ELR (cell line): ENCODE measurements around the gene TMEM178B.
A peak's percentile ranks its signal among the peaks of the same experiment; 100 is the strongest.
"Not testable (repeated sequence)": the region's sequence is repeated elsewhere in the genome, so short reads cannot be mapped to it uniquely, and the experiment has no call there.

ENCODE experiments used
- DNase-seq: peaks from one replicate; pipeline ENCODE4 v3.0.0-alpha.2; 2015; ENCODE audit warnings: low read depth

The TMEM178B gene

DNA sequence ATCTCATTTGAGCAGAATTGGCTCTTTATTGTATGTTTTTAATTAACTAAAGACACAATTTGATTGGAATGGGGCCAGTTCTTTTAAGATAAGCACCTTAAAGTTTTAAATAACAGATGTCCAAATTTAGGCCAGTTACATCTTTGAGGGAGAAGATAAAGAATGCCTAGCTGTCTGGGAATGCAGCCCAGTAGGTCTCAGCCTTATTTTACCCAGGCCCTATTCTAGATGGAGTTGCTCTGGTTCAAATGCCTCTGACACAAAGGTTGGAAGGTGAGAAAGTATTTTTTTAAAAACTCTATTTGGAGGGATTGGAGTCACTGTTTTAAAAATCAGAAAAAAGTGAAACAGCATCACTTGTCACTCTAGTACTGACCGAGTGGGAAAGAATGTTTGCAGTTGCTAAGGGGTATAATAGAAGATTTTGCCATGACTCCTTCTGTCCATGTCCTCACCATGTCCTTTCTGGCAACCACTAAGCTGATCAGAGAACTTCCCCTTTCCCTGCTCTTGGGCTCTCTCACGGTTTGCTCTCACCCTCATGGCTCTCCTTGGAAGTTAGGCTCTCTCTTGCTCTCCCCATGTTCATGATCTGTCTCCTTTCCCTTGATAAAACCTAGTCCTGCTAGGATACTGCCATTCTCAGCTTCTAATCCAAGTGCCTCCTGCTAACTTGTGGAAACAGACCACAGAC, 239.1 kb downstream of the TMEM178B start:
- no peak for DNase-seq

- DNase-seq = no peak
These were observed 240.0 kb downstream of the TMEM178B start for GRCh38 chr7:141313896-141314295.

- no peak for DNase-seq
These were observed 243.2 kb downstream of the TMEM178B start for GRCh38 chr7:141317033-141317585.

DNA sequence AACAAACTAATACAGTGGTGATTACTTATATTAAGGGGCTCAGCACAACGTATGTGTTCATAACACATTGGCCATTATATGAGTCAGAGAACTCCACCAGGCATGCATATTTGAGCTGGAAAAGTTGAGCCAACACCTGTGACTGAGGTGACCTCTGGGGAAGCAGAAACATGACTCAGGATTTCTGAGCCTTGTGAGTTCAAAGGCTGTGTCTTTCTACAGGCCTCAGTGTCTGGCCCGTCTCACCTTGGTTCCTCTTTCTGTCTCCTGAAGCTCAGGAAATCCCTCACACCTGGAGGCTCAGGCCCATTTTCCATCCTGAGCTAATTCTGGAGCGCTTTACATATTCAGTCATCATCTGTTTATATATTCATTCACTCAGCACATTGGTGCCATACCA, 246.4 kb downstream of the TMEM178B start:
- no peak for DNase-seq

GRCh38 chr7:141322383-141322782, 248.5 kb downstream of the TMEM178B start:
- no peak for DNase-seq

DNA sequence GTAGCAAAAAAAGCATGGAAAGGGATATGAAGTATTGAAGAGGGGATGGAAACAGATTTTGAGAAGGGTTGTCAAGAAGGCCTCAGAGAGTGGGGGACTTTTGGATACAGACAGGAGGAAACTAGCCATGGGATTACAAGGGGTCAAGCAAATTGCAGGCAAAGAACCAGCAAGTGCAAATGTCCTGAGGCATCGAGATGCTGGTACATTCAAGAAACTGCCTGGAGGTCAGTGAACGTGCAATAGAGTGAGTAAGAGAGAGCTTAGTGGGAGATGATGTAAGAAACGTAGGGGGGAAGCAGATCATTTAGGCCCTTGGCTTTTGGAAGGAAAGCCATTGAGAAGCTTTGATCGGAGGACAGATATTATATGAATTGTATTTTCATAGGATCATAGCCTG, 250.0 kb downstream of the TMEM178B start:
- no peak for DNase-seq

DNA sequence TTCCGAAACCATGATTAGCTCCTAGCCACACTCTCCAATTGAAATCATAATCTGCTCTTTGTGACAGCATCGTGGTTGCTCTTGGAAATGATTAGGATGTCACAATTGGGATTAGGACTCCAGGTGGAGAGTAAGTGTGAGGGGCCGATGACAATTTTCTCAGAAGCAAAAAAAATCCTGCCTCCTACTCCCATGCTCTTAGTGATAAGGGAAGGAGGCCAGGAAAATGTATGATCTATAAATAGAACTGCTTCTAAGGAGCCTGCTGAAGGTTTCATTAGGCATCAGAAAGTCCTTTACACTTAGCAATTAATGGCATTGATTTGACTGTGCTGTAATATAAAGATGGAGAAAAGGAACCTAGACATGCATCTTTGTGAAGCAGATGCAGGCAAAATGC, 251.0 kb downstream of the TMEM178B start:
- no peak for DNase-seq

- DNase-seq = no peak
These were observed 251.4 kb downstream of the TMEM178B start for GRCh38 chr7:141325275-141325674.

DNA sequence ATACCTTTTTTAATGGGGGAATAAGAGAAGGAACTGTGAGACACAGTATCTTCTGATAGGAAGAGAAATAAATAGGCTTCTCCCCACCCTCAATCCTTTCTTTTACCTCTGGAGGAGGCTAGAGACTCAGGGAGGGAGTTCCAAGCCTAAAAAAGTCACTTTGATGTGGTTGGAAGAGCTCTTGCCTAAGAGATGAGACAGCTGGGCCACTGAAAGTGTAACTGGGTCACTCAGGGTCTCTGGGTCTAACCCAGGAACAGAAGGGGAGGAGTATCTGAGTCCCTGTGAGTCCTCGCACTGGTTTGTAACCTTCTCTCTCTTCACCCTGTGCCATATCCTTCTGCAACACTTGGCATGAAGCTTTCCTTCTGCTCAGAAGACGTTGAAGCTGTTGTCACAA, 254.4 kb downstream of the TMEM178B start:
- no peak for DNase-seq

DNA sequence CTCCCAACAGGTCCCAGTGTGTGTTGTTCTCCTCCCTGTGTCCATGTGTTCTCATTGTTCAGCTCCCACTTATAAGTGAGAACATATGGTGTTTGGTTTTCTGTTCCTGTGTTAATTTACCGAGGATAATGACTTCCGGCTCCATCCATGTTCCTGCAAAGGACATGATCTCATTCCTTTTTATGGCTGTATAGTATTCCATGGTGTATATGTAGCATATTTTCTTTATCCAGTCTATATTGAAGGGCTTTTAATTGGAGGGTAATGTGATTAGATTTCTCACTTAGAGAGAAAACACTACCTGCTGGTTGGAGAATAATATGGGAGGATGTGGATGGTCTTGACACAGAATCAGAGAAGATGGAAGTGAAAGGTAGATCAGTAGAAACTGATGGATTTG, 256.4 kb downstream of the TMEM178B start:
- not testable (repeated sequence) for DNase-seq

GRCh38 chr7:141333459-141333858, 259.6 kb downstream of the TMEM178B start:
- peak; percentile 3 for DNase-seq

DNA sequence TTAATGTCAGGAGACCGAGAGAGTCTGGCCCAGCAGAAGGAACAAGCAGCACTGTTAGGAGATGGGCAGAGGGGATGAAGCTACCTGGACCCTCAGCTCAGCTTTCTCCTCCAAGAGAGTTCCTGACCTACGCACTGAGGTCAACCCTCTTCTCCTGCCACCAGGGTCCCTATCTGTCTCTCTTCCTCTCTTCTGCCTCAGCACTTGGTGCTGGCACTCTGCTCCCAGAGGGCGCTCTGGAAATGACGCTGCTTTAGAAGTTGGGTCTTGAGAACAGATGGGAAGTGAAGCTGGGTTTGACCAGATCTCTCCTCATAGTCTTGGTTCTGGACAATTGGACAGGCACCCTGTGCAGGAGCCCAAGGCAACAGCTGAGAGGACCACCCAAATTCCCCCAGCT, 261.3 kb downstream of the TMEM178B start:
- DNase-seq = no peak

DNA sequence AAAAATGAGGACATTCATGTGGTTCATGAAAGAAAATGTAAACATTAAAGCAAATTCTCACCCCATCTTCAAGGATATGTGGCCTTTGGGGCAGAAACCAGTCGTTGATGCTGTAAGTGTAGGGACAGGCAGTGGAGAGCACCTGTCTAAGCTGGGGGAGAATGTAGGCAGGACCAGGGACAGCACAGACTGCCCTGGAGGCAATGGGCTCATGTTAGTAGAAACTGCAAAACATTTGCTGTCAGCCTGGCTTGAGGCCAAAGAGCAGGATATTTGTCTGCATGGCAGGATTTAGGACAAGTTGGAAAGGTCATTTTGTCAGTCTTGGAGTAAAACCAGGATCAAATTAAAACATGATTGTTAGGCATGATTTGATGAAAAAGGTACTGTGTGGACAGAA, 265.7 kb downstream of the TMEM178B start:
- no peak for DNase-seq

- no peak for DNase-seq
These were observed 267.1 kb downstream of the TMEM178B start for GRCh38 chr7:141340991-141341390.

DNA sequence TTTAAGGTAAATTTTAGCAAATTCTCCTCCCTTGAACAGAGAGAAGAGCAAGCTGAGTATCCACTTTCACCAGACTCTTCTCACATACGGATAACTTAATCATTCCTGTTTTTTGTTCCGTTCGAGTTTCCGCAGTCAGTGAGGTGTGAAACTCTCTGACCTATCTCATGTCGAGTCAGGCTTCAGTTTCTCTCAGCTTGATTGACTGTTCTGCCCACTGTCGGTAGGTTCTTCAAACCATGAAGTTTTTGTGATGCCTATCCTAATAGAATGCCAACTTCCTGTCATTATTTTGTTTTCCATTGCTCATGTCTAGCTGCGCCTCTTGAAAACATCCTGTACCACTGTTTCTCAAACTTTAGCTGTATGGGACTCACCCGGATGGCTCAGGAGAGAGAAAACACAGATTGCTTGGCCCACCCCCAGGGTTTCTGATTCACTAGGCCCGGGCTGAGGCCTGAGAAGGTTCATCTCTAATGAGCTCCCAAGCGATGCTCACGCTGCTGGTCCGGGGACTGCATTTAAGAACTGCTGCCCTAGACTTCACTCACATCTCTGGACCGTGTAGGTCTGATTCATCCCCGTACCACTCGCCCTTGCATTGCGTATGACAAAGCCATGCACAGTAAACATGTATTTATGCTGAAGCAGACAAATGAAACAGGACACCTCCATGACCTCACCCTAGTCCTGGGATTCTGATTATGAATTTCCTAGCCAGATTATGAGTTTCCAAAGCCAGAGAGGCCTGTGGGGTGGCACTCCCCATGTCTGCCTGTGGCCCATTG, 269.0 kb downstream of the TMEM178B start:
- DNase-seq = peak; percentile 3

- no peak for DNase-seq
These were observed 270.5 kb downstream of the TMEM178B start for GRCh38 chr7:141344153-141344935.

- no peak for DNase-seq
These were observed 274.9 kb downstream of the TMEM178B start for GRCh38 chr7:141348728-141349127.

DNA sequence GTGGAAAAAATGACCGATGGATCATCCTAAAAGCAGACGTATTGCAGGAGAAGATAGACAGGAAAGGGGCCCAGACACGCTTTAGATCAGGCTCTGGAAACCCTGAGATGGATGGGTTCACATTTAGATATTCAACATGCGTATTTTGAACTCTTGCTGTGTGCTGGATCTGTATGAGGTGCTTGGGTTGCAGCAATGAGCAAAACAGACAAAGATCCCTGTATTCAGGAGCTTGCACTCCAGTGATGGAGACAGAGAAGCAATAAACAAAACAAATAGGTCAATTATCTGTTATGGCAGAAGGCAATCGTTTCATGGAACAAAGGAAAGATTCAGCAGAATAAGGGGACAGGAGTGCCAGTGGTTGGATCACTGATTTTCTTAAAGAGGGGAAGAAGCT, 275.5 kb downstream of the TMEM178B start:
- no peak for DNase-seq

- DNase-seq = no peak
These were observed 275.9 kb downstream of the TMEM178B start for GRCh38 chr7:141349804-141350203.

DNA sequence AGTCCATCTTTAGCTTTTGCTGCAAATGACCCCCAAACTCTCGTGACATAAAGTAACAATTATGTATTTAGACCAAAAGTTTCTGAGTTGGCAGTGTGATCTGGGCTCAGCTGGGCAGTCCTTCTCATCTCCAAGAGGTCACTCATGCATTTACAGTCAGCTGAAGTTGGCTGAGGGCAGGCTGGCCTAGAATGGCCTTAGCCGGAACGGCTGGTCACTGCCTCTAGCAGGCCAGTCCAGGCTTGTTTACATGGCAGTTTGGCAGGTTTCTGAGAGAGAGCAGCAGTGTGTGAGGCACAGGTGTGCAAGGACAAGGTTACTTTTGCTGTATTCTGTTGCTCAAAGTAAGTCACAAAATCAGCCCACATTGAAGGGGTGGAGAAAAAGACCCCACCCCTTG, 277.3 kb downstream of the TMEM178B start:
- DNase-seq = no peak

GRCh38 chr7:141352955-141353354, 279.1 kb downstream of the TMEM178B start:
- no peak for DNase-seq

- peak; percentile 36 for DNase-seq
These were observed 280.4 kb downstream of the TMEM178B start for GRCh38 chr7:141354251-141354650.

- DNase-seq = peak; percentile 27
These were observed 281.2 kb downstream of the TMEM178B start for GRCh38 chr7:141355032-141355431.
